Fibroblast of lung (primary cell): ENCODE data around the gene MYADML2. TPM values are rescaled to one million over a fixed set of nuclear protein-coding genes. Genes with fewer than 3 reads are reported as not detected.

ENCODE experiments used
- DNase-seq, 2 donors: peaks; one replicate each; pipeline versions ENCODE4 v3.0.0 to v3.0.0-alpha.2; 2010; ENCODE audit warnings: low read depth in 2 of 2
- H2AFZ ChIP-seq: 2 replicates; pipeline ENCODE4 v1.5.1; 2012; ENCODE audit warnings: low read length, control low read depth, inconsistent platforms
- H3K27ac ChIP-seq: 2 replicates; pipeline ENCODE4 v1.5.1; 2011; ENCODE audit warnings: low read length, control low read depth; ENCODE audit not compliant: insufficient read depth
- H3K27me3 ChIP-seq: 2 replicates; pipeline ENCODE4 v1.5.1; 2011; ENCODE audit warnings: mild to moderate bottlenecking, low read length; ENCODE audit not compliant: control insufficient read depth, insufficient read depth
- H3K36me3 ChIP-seq: 2 replicates; pipeline ENCODE4 v1.5.1; 2011; ENCODE audit warnings: low read length; ENCODE audit not compliant: control insufficient read depth, insufficient read depth
- H3K4me1 ChIP-seq: 2 replicates; pipeline ENCODE4 v1.5.1; 2011; ENCODE audit warnings: low read length; ENCODE audit not compliant: control insufficient read depth, insufficient read depth; ENCODE audit errors: extremely low read depth
- H3K4me2 ChIP-seq: 2 replicates; pipeline ENCODE4 v1.5.1; 2011; ENCODE audit warnings: low read length, control low read depth; ENCODE audit not compliant: insufficient read depth; ENCODE audit errors: extremely low read depth
- H3K4me3 ChIP-seq, 4 experiments: fragments of 200-600 bp in 1 of 4; sonication (generic) in 1 of 4; replicated peaks in 1 of 4; 2 replicates each; pipeline ENCODE4 v1.5.1; 2011 to 2016; ENCODE audit warnings: low read length in 4 of 4, low read depth in 3 of 4, mild to moderate bottlenecking in 3 of 4, control low read depth in 2 of 4, inconsistent platforms in 1 of 4, mixed read lengths in 1 of 4; ENCODE audit not compliant: insufficient read depth in 1 of 4; ENCODE audit errors: control extremely low read depth in 1 of 4
- H3K79me2 ChIP-seq: 2 replicates; pipeline ENCODE4 v1.5.1; 2012; ENCODE audit warnings: mild to moderate bottlenecking, low read length, inconsistent platforms; ENCODE audit not compliant: control insufficient read depth, insufficient read depth
- H3K9ac ChIP-seq: 2 replicates; pipeline ENCODE4 v1.5.1; 2011; ENCODE audit warnings: mild to moderate bottlenecking, low read length, control low read depth; ENCODE audit not compliant: insufficient read depth
- H3K9me3 ChIP-seq: 2 replicates; pipeline ENCODE4 v1.5.1; 2012; ENCODE audit warnings: low read depth, low read length; ENCODE audit not compliant: control insufficient read depth, insufficient read depth
- H4K20me1 ChIP-seq: 2 replicates; pipeline ENCODE4 v1.5.1; 2011; ENCODE audit warnings: low read length; ENCODE audit not compliant: control insufficient read depth, insufficient read depth; ENCODE audit errors: extremely low read depth
- EZH2 ChIP-seq: IDR thresholded peaks from 2 replicates; pipeline ENCODE4 v1.5.1; 2012; ENCODE audit warnings: low read length, control low read depth, mild to moderate bottlenecking; ENCODE audit errors: missing control alignments
- polyA plus RNA-seq, 2 donors: library from polyadenylated mRNA; depleted of rRNA in 1 of 2; stranded (reverse) in 1 of 2; unstranded in 1 of 2; fragments of >200 nt; gene quantifications; 2 replicates each; pipeline ENCODE4 v1.2.1, GENCODE V29; 2011 to 2012; ENCODE audit warnings: missing spikeins in 1 of 2
- total RNA-seq: library from RNA; depleted of rRNA; stranded (reverse); fragments of >200 nt; gene quantifications from 2 replicates; pipeline ENCODE4 v1.2.1, GENCODE V29; 2014
- TF ChIP-seq, protein P1 (sequence below), 2 donors: IDR thresholded peaks in 1 of 2; conservative IDR thresholded peaks in 1 of 2; 1 replicate in 1 of 2; 2 replicates in 1 of 2; pipeline ENCODE4 v1.5.1; 2011 to 2012; ENCODE audit warnings: low read length in 2 of 2, control low read depth in 1 of 2, inconsistent platforms in 1 of 2, low read depth in 1 of 2, mild to moderate bottlenecking in 1 of 2

MYADML2 gene
- total and polyA plus RNA-seq, 2 donors (not counting 1 experiment from before 2014, with no cell fraction given), result not detected

DNA sequence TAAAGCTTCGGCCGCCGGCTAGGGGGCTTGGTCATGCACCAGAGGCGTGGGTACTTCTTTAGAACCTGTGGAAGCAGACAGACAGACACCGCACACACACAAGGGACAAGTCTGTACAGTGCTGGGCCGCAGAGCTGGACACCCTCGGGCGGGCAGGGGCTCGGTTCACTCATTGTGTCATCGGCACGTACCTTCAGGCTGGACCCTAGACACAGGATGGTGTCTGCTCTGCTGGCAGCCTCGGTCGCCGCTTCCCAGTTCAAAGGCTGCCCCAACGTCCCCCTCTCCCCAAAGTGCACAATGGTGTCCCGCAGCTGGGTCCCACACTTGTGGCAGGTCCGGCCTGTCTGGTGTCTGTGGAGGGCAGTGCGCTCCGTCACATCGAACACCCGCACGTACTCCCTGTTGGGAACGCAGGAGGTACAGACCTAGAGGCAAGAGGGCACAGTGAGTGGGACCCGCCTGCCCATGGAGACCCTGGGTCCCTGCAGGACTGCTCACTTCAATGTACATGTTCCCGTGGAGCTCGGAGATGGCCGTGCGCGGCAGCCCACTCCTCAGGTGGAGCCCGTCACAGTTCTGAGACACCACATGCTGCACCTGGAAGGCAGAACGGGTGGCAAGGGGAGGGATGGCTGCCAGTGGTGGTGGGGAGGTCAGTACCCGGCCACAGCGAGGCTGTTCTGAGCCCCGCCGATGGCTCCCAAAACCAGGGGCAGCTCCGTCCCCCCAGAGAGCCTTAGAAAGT, 32.8 kb downstream of the MYADML2 start:
- Histone ChIP-seq H3K4me1 (peaks cover 13% of the 10 kb centered on the region), H4K20me1 (no peaks in the 10 kb centered on the region), H3K36me3 (peaks cover 34% of the 10 kb centered on the region), H3K79me2 (peaks cover 27% of the 10 kb centered on the region), H3K9ac (no peak overlapping the region), H3K27ac (no peak overlapping the region), H3K4me2 (no peak overlapping the region), H3K27me3 (no peaks in the 10 kb centered on the region), H3K4me3 (no peak overlapping the region), H3K9me3 (no peaks in the 10 kb centered on the region), H2AFZ (no peak overlapping the region)
- DNase-seq, result no peak
- no peak for TF ChIP-seq EZH2
- TF ChIP-seq, protein P1, sequence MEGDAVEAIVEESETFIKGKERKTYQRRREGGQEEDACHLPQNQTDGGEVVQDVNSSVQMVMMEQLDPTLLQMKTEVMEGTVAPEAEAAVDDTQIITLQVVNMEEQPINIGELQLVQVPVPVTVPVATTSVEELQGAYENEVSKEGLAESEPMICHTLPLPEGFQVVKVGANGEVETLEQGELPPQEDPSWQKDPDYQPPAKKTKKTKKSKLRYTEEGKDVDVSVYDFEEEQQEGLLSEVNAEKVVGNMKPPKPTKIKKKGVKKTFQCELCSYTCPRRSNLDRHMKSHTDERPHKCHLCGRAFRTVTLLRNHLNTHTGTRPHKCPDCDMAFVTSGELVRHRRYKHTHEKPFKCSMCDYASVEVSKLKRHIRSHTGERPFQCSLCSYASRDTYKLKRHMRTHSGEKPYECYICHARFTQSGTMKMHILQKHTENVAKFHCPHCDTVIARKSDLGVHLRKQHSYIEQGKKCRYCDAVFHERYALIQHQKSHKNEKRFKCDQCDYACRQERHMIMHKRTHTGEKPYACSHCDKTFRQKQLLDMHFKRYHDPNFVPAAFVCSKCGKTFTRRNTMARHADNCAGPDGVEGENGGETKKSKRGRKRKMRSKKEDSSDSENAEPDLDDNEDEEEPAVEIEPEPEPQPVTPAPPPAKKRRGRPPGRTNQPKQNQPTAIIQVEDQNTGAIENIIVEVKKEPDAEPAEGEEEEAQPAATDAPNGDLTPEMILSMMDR (conservative IDR thresholded peaks at IDR 0.05 in 1 of 2, IDR thresholded peaks at IDR 0.05 in 1 of 2; ENCODE audit: low read depth in 1 of 2, low read length in 2 of 2), result no peak

DNA sequence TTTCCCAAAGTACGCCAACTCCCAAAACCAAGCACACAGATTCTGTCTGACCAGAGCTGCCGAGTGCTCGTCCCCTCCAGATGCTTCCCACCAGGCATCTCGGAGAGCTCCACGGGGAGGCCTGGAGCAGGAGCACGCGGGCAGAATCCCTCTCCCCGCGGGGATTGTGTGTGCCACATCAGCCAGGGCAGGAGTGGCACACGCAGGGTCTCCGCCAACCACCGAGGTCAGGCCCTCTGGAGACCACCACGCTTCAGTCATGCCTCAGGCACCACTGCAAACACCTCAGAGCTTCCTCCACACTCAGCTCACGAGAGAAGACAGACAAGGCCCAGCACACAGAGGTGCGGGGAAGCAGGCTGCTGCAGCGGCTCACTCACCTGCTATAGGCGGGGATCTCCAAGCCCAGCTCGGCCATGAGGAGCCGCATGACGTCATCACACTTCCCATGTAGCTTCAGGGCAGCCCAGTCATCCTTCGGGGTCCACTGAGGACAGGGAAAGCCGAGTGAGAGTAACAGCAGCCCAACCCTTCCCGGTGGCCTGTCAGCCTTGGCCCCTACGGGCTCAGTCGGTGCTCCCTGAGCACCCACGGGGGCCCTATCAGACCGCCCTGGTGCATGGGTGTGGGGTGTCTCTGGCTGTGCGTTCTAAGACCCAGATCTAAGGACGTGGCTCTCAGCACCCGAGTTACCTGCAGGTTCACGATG, 33.5 kb downstream of the MYADML2 start:
- Histone ChIP-seq H3K36me3 (peaks cover 36% of the 10 kb centered on the region), H4K20me1 (no peaks in the 10 kb centered on the region), H3K27ac (no peak overlapping the region), H3K4me2 (no peak overlapping the region), H3K27me3 (no peaks in the 10 kb centered on the region), H3K4me3 (no peak overlapping the region), H3K9ac (no peak overlapping the region), H2AFZ (no peak overlapping the region), H3K9me3 (no peaks in the 10 kb centered on the region), H3K4me1 (peaks cover 13% of the 10 kb centered on the region), H3K79me2 (peaks cover 22% of the 10 kb centered on the region)
- no peak for TF ChIP-seq EZH2
- TF ChIP-seq, protein P1 (conservative IDR thresholded peaks at IDR 0.05 in 1 of 2, IDR thresholded peaks at IDR 0.05 in 1 of 2; ENCODE audit: low read depth in 1 of 2, low read length in 2 of 2), result no peak
- no peak for DNase-seq

DNA sequence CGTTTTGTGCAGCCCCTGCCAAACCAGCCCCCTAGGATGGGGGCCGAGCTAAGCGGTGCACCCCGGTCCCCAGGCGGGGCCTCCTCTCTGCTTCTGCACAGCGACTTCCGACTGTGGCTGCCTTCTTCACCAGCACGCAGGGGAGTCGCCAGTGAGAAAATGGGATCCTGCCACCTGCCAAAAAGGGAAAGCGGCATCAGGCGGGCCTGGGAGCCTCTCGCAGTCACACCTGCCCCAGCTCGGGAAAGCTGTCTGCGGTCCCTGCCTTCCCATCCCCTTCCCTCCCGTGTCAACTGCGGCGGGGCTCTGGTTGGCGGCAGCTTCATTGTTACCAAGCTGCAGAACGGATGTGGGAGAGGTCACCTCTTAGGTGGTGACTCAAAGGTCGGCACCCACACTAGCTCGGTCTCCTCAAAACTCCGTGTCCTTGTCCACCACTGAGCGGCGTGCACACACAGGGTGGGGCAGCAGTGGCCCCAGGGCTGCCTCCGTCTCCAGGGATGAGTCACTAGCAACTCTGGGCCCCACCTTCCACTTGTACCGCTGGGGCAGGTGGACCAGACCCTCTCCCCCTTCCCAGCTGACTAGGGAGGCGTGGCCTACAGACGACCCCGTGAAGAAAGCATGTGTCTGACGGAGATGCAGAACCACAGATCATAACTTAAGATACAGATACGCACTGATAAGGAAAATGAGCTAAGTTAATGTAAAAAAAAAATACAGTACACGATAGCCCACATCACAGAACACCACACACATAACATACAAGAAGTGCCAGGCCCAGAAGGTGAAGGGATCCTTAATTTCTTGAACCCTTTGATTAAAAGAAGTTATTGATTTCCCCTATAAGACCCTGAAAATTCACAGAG, 34.4 kb downstream of the MYADML2 start:
- Histone ChIP-seq H3K4me3 (no peak overlapping the region), H3K27me3 (no peaks in the 10 kb centered on the region), H3K9me3 (no peaks in the 10 kb centered on the region), H3K79me2 (peaks cover 22% of the 10 kb centered on the region), H3K36me3 (peaks cover 41% of the 10 kb centered on the region), H4K20me1 (no peaks in the 10 kb centered on the region), H3K4me1 (peaks cover 13% of the 10 kb centered on the region), H2AFZ (no peak overlapping the region), H3K4me2 (no peak overlapping the region), H3K27ac (no peak overlapping the region), H3K9ac (no peak overlapping the region)
- no peak for DNase-seq
- TF ChIP-seq, protein P1 (conservative IDR thresholded peaks at IDR 0.05 in 1 of 2, IDR thresholded peaks at IDR 0.05 in 1 of 2; ENCODE audit: low read depth in 1 of 2, low read length in 2 of 2), result no peak
- no peak for TF ChIP-seq EZH2
